Breast epithelium (tissue), 4 donors: ENCODE results near the gene NAP1L3. TPM values are rescaled to one million over a fixed set of nuclear protein-coding genes. Genes with fewer than 3 reads are reported as not detected.

Source experiments
- DNase-seq, 2 donors: peaks; one replicate each; pipeline ENCODE4 v3.0.0-alpha.2; 2019; ENCODE audit warnings: low spot score in 2 of 2
- H3K27ac ChIP-seq, 2 donors: fragments of 200-600 bp; sonication (generic) in 1 of 2; one replicate each; pipeline ENCODE4 v1.5.1; 2016 to 2019; ENCODE audit warnings: mild to moderate bottlenecking in 1 of 2
- H3K27me3 ChIP-seq, 2 donors: fragments of 200-600 bp; sonication (generic) in 1 of 2; one replicate each; pipeline versions ENCODE4 v1.5.1 to v1.6.0; 2017 to 2019; ENCODE audit warnings: control low read depth in 1 of 2, mild to moderate bottlenecking in 1 of 2
- H3K36me3 ChIP-seq: fragments of 200-600 bp; one replicate; pipeline ENCODE4 v1.5.1; 2019
- H3K4me1 ChIP-seq, 2 donors: fragments of 200-600 bp; sonication (generic); one replicate each; pipeline ENCODE4 v1.5.1; 2016 to 2019; ENCODE audit warnings: control low read depth in 1 of 2
- H3K4me3 ChIP-seq, 3 donors: fragments of 200-600 bp; sonication (generic); 1 replicate in 2 of 3; 2 replicates in 1 of 3; pipeline ENCODE4 v1.5.1; 2016 to 2019; ENCODE audit warnings: mild to moderate bottlenecking in 3 of 3, moderate library complexity in 2 of 3
- H3K9me3 ChIP-seq, 2 donors: fragments of 200-600 bp; sonication (generic) in 1 of 2; one replicate each; pipeline ENCODE4 v1.5.1; 2016 to 2019; ENCODE audit warnings: control low read depth in 1 of 2
- POLR2A ChIP-seq: fragments of 450-650 bp; IDR thresholded peaks from one replicate; pipeline ENCODE4 v1.6.1; 2016; ENCODE audit warnings: antibody characterized with exemption, mild to moderate bottlenecking, moderate library complexity
- POLR2AphosphoS5 ChIP-seq, 3 donors: sonication (generic); formaldehyde crosslinking; IDR thresholded peaks; one replicate each; pipeline ENCODE4 v1.6.1; 2017; ENCODE audit warnings: antibody characterized with exemption in 3 of 3
- intact Hi-C: fragments of 100-400 bp; cut with DNase I; formaldehyde crosslinking; loops from one replicate; pipeline ENCODE4 v1.15.1; 2023; ENCODE audit warnings: low total_unique reads
- total RNA-seq, 3 donors: library from RNA; depleted of rRNA; stranded (reverse); fragments of >200 nt; gene quantifications; one replicate each; pipeline ENCODE4 v1.1.0, GENCODE V29; 2016
- TF ChIP-seq, protein P1 (sequence below), 3 donors: fragments of 450-650 bp; IDR thresholded peaks; one replicate each; pipeline ENCODE4 v1.5.1; 2016 to 2017; ENCODE audit warnings: antibody characterized with exemption in 3 of 3, mild to moderate bottlenecking in 3 of 3, moderate library complexity in 3 of 3

Gene NAP1L3
- total RNA-seq, 3 donors from 2014 or later = 0.98 to 3.0 (median 1.8) TPM

DNA sequence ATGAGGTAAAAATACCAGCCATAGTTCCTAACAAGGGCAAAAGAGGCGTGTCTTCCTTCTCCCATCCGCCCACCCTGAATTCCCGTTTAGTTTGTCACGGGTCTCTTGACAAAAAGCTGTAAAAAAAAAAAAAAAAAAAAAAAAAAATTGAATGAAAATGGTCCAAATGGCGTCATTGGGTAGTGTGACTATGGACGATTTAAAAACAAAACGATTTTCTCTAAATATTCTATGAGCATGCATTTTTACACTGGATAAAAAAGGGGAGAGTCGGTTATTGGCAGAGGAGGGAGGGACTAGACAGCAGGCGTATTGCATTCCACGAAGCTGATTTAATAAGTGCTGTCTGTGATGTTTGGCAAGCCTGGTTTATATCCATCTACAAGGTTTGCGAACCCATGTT, 492 bp upstream of the NAP1L3 start, which contains the start of gene FAM133A:
FAM133A (plus strand) TSS at position 338 of the 403 bp plus-strand sequence. CDS start 35,214 bp downstream, outside the sequence.
- Histone ChIP-seq H3K36me3 (no peaks in the 10 kb centered on the region), H3K27me3 (peaks cover 5 to 60% of the 10 kb centered on the region in 2 donors), H3K27ac (peak within 1 kb of the TSS; percentile 53), H3K4me1 (no peaks in the 10 kb centered on the region), H3K4me3 (peak within 1 kb of the TSS; percentile 55 to 70 (median 57)), H3K9me3 (no peaks in the 10 kb centered on the region)
- intact Hi-C loops = no loop called here
- TF ChIP-seq, protein P1, sequence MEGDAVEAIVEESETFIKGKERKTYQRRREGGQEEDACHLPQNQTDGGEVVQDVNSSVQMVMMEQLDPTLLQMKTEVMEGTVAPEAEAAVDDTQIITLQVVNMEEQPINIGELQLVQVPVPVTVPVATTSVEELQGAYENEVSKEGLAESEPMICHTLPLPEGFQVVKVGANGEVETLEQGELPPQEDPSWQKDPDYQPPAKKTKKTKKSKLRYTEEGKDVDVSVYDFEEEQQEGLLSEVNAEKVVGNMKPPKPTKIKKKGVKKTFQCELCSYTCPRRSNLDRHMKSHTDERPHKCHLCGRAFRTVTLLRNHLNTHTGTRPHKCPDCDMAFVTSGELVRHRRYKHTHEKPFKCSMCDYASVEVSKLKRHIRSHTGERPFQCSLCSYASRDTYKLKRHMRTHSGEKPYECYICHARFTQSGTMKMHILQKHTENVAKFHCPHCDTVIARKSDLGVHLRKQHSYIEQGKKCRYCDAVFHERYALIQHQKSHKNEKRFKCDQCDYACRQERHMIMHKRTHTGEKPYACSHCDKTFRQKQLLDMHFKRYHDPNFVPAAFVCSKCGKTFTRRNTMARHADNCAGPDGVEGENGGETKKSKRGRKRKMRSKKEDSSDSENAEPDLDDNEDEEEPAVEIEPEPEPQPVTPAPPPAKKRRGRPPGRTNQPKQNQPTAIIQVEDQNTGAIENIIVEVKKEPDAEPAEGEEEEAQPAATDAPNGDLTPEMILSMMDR (IDR thresholded peaks at IDR 0.05) = no peak
- TF ChIP-seq POLR2AphosphoS5 (IDR thresholded peaks at IDR 0.05) (no peak), POLR2A (no peak)
- no peak for DNase-seq

DNA sequence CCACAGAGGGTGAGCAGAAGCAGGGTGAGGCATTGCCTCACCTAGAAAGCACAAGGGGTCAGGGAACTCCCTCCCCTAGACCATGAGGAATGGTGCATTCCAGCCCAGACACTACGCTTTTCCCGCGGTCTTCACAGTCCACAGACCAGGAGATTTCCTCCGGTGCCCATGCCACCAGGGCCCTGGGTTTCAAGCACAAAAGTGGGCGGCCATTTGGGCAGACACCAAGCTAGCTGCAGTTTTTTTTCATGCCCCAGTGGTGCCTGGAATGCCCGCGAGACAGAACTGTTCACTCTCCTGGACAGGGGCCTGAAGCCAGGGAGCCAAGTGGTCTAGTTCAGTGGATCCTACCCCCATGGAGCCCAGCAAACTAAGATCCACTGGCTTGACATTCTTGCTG, 12.8 kb downstream of the NAP1L3 start:
- Histone ChIP-seq H3K27ac (no peak overlapping the region), H3K36me3 (no peaks in the 10 kb centered on the region), H3K4me3 (no peak overlapping the region), H3K4me1 (no peaks in the 10 kb centered on the region), H3K27me3 (peaks cover 0 to 15% of the 10 kb centered on the region in 2 donors), H3K9me3 (no peaks in the 10 kb centered on the region)
- TF ChIP-seq, protein P1 (IDR thresholded peaks at IDR 0.05) = no peak
- no peak for TF ChIP-seq POLR2A
- TF ChIP-seq POLR2AphosphoS5 (IDR thresholded peaks at IDR 0.05) = no peak
- DNase-seq = no peak
- intact Hi-C loops = no loop called here

DNA sequence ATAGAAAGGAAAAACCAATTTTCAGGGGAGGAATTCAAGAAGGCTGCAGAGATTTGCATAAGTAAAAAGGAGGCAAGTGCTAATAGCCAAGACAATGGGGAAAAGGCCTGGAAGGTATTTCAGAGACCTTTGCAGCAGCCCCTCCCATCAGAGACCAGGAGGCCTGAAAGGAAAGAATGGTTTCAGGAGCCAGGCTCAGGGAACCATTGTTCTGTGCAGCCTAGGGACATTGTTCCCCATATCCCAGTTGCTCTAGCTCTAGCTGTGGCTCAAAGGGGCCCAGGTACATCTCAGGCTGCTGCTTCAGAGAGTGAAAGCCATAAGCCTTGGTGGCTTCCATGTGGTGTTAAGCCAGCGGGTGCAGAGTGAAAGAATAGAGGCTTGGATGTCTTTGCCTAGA, 24.0 kb downstream of the NAP1L3 start:
- H3K9me3 ChIP-seq = peaks cover 0 to 22% of the 10 kb centered on the region in 2 donors

DNA sequence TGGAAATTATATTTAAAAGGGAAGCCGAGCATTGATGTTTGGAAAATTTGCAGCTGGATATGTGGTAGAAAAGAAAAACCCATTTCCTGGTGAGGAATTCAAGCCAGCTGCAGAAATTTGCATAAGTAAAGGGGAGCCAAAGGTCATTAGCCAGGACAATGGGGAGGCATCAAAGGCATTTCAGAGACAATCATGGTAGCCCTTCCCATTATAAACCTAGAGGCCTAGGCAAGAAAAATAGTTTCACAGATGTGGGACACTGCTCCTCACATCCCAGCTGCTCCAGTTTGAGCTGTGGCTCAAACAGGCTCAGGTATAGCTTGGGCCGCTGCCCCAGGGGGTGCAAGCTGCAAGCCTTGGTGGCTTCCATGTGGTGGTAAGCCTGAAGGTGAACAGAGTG, 35.8 kb downstream of the NAP1L3 start:
- Histone ChIP-seq H3K27ac (no peak overlapping the region), H3K4me3 (no peak overlapping the region), H3K4me1 (no peaks in the 10 kb centered on the region), H3K36me3 (no peaks in the 10 kb centered on the region), H3K27me3 (peaks cover 0 to 10% of the 10 kb centered on the region in 2 donors), H3K9me3 (peaks cover 0 to 13% of the 10 kb centered on the region in 2 donors)
- DNase-seq = no peak
- intact Hi-C loops = no loop called here
- TF ChIP-seq POLR2A (no peak), POLR2AphosphoS5 (IDR thresholded peaks at IDR 0.05) (no peak)
- TF ChIP-seq, protein P1 (IDR thresholded peaks at IDR 0.05) = no peak

More for the DNA sequence above, 24.0 kb downstream of the NAP1L3 start:
- Histone ChIP-seq H3K27ac (no peak overlapping the region), H3K4me3 (no peak overlapping the region), H3K27me3 (peaks cover 0 to 3% of the 10 kb centered on the region in 2 donors), H3K36me3 (no peaks in the 10 kb centered on the region), H3K4me1 (no peaks in the 10 kb centered on the region)
- no peak for DNase-seq
- TF ChIP-seq, protein P1 (IDR thresholded peaks at IDR 0.05) = no peak
- intact Hi-C loops = no loop called here

Other genes with a start within 250 kb of the NAP1L3 start
- under 1 TPM in 1 of 3 donors, not detected in 2; 0.15 TPM for gene FAM133A, start 628 bp upstream of the NAP1L3 start, total RNA-seq